Stimulated activated CD8-positive, alpha-beta memory T cell treated with anti-CD3 and anti-CD28 coated beads, Interleukin-12 subunit alpha, Interleukin-12 subunit beta, amount 100 ng/mL, for 24 hours (primary cell): ENCODE data around the gene CCDC78.

Source experiments
- DNase-seq: peaks from one replicate; pipeline ENCODE4 v3.0.0-alpha.2; 2020; ENCODE audit errors: extremely low read depth

The CCDC78 gene

DNA sequence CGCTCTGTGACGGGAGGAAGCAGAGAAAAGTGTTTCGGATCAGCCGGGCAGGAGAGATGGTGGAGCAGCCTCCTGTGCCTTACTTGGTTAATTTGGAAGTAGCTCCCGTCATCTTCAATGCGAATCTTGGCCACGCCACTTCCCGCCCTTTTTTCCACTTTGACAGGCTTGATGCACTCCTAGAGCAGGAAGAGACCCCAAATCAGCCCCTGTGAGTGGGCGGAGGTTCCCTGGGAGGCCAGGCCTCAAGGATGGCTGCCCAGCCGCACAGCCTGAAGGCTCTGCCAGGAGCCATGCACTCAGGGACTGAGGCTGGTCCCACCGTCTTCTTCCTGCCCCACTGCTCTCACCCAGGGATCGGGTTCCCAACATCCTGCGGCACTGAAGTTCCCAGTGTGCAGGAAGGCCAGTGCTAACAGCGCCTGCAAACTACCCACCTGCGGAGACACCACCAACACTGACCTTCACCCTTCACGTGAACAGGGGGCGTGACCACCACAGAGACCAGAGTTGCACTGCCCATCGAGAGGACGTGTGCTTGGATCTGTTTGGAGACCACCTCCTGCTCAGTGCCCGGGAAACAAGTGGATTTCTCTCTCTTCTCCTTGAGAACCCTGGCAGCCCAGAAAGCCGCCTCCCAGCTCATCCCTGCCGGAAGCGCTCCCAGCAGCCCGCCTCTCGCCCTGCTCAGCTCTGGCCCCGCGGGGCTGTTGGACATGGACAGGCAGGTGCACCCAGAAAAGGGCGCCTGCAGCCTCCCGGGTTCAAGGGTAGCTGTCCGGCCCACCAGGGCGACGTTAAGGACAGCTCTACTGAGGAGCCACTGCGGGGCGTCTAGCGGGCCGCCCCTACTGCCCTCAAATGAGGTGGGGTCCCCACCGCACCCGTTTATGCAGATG lies 13.6 kb upstream of the CCDC78 start:
- DNase-seq: no peak

DNA sequence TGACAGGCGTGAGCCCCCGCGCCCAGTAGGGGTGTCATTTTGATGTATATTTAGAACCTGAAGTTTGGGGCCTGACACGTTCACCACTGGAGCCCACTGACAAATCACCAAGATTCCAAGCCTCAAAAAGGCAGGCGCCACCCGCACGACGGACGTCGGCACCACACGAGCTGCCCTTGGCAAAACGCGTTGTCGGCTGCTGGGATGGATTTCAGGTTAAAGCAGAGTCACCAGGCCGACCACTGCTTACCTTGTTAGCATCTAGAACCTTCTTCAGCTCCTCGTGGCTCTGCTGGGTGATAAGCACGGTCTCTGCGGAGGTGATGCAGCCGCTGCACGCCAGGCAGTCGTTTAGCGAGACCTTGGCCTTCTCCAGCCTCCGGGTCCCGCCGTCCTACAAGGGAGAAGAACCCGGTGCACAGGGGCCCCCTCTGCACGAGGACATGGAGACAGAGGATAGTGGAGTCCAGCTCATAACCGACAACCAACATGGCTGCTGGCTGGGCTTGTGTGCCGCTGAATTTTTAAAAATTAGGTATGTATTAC lies 10.8 kb upstream of the CCDC78 start:
- no peak for DNase-seq

DNA sequence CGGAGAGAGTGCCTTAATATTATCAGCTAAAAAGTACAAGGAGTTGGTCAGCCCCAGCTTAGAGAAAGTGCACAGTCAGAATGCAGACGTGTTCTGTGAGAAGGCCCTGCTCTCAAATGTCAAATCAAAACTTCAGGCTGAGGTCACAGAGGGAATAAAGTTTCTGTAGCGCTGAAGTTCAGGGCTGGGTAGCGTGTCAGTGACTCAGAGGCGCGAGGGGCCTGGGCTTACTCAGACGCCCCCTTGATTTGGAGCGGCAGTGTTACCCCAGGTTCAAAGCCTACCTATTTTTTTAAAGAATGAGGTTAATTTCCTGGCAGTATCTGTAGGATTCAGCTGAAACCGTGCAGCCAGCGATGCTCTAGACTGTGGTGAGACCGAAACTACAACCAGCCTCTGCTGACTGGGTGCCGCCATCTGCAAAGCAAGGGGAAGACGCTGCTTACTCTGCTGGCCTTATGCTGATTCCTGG lies 9.8 kb upstream of the CCDC78 start:
- DNase-seq: no peak

DNA sequence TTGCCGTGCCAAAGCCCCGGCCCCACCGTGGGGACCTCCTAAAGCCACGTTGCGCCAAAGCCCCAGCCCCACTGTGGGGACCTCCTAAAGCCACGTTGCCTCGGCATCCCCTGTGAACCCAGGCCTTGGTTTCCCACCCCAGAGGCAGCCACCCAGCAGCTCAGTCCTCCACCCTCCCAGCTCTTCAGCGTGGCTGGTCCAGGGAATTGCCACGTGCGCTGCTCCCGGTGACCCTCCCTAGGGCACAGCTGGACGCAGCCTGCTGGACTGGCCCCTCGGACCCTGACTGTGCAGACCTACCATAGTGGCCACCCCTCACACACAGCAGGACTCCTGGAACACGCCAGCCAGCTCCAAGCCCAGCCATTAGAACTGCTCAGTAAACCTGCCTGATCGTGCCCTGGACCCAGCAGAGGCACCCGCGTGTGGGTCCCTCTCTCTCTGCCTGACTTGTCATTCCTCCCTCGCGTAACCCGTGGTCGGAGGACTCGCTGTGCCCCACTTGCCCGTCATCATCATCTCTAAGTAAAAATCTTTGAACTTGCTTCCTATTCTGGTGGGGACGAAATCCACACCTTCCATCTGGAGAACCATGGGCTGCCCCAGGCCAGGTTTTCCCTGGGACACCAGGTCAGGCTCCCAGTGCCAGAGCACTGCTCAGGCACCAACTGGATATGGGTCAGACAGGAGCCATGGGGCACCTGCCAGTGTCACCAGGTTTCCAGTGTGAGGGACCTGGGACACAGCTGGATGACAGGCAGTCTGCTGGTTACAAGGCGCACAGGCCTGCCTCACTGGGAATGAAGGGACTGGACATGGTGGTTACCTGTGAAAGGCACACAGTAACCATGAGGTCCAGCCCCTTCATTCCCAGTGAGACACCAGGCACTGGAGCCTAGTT lies 9.0 kb upstream of the CCDC78 start:
- no peak for DNase-seq

DNA sequence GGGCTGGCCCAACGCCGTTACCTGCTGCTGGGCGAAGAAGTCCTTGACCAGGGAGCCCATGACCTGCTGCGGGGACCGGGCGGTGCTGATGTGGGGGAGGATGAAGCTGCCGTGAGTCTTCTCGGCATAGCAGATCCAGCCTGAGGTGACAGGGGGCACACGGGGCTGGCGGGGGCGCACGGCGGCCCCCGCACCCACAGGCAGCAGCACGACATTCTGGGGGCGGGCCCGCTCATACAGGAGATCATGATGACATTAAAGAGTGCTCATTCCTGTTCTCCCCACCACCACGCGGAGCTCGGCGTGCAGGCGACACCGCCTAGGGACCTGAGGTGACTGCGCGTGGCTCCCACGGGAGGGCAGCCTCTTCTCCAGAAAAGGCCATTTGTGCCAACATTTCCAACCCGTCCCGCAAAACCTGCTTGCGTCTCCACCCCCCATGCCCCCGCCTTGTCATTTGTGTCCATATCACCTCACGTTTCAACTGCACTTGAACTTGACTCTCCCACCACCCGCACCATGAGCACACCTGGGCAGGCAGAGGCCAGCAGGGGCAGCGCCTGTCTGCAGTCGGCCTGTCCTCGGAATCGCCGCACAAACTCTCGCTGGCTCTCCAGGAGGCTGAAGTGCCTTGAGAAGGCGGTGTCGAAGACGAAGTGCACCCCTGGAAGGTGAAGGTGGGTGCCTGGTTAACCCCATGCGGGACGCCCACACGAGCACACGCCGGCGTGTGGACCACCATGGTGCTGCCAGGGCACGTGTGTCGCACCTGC lies 8.2 kb upstream of the CCDC78 start:
- DNase-seq: no peak

DNA sequence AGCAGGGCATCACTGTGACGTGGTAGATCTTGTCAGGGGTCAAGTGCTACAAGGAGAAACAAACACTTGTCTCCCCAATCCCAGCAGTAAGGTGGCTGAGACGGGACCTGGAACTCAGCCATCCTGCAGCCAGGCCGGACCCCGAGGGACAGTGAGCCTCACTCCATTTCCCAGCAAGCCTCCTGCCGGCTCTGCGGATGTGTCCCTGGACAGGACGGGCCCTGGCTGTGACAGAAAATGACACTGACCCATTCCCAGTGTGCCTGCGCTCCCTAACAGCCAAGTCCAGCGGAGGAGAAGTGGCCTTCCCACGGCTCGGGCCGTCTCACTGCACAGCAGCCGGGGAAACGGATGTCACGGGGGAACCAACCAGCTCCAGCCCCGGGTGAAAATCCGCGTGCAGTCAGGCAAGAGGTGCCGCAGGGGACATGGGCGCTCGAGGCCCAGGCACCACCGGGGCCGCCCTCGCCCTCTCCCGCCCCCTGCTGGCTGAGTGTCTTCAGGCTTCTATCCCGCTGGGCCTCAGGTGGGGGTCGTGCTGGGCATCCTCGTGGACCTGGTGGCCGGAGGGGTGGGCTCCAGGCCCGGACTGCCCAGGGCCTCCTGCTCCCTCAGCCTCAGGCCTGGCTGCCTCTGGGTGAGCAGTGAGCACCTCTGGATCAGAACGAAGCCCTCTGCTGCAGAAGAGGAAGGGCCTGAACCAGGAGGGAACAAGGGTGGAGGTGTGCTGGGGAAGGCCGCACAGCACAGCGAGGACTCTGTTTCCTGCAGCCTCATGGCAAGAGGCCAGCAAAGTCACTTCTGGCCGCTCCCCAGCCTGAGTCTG lies 7.4 kb upstream of the CCDC78 start:
- no peak for DNase-seq

DNA sequence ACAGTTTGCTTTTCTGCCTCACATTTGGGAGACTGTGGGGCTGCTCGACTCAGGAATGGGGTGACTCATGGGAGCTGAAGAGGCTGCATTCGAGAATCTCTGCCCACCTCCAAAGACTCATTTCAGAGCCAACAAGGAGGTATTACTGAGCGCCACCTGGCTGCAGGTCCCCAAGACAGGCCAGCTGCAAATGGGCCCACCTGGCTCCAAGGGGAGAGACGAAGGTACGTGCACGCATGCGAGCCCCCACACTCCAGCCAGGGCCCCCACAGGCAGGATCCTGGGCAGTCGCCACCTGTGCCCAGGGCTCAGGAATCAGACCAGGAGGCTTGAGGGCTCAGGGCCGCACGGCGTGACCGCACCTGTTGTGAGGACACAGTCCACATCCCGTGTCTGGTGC lies 6.7 kb upstream of the CCDC78 start:
- DNase-seq: no peak

DNA sequence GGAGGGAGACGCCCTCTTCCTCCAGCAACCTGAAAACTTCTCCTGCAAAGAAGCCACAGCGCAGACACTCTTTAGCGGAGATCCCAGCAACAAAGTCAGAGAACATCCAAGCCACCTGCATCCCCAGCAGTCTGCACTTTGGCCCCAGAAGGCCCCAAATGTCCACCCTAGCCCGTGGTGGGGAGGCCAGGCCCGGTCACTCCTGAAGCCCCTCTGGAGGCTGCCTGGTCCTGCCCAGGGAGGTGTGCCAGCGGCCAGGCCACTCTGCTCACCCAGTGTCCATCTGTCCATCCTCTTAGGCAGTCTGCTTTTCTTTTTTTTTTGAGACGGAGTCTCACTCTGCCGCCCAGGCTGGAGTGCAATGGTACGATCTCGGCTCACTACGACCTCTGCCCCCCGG lies 6.1 kb upstream of the CCDC78 start:
- no peak for DNase-seq

DNA sequence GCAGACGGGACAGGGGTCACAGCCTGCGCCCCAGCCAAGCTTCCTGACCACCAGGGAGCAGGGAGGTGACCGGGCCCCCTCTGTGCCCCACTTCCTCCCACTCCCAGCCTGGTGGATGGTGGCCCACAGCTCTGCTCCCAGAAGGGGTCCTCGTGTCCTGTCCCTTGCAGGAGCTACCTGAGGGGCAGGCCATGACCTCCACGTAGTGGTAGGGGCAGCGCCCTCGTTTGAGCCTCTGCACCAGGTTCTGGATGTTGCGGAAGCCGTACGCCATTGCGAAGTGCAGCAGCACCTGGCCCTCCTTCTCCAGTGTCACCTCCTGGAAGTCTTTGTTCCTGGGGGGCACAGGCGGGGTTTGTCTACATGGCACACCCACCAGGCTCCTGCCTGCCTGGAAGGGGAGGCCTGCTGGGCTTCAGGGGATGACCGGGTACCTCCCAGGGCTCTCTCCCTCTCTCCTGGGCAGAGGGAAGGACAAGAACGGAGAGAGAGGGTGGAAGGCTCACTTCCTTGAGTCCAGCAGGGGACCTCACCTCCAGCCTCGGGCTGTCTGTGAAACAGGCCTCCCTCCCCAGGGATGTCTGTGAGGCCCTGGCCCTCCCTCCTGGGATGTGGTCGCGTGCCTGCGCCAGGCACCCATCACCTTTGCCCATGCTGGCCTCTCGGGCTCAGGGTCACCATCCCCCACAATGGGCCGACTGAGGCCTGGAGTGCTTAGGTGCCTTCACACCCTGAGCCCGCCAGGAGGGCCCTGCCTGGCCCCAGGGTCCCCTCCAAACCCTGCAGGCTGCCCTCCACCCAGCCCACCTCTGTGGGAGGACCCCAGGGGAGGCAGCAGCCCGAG lies 4.6 kb upstream of the CCDC78 start:
- no peak for DNase-seq

DNA sequence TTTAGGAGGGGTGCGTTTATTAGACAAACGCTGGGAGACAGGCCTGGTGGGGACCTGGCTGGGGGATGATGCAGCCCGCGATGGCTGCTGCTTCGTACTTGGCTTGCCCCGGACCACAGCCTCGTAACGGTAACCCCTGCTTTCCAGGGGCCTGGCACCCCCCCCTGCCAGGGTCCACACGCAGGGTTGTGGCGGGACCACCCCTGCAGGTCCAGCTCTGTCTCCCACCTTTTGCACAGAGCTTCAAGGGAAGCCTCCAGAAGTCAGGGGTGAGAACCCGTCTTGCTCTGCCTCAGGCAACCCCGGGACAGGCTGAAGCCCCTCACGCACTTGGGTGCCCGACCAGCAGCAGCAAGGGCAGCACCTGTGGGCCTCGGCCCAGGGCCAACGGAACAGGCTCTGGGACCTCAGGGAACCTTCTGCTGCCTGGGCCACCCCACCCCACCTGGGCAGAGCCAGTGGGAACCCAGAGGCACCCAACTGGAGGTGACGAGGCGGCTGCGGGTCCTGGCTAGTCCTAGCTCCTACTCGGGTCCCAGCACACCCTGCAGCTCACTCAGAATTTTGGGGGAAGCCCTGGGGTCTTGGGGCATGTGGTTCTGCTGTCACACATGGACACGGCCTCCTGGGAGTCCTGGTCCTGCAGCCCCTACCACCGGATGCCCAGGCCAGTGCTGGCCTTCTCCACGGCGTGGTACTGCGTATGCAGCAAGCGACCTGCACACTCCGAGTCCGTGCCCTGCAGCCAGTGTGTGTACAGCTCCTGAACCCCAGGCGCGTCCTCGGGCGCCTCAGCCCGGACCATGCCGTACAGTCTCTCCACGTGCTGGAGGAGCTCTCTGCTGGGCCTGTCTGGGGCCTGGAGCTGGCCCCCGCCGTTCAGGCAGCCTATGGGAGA lies 3.8 kb upstream of the CCDC78 start:
- no peak for DNase-seq

DNA sequence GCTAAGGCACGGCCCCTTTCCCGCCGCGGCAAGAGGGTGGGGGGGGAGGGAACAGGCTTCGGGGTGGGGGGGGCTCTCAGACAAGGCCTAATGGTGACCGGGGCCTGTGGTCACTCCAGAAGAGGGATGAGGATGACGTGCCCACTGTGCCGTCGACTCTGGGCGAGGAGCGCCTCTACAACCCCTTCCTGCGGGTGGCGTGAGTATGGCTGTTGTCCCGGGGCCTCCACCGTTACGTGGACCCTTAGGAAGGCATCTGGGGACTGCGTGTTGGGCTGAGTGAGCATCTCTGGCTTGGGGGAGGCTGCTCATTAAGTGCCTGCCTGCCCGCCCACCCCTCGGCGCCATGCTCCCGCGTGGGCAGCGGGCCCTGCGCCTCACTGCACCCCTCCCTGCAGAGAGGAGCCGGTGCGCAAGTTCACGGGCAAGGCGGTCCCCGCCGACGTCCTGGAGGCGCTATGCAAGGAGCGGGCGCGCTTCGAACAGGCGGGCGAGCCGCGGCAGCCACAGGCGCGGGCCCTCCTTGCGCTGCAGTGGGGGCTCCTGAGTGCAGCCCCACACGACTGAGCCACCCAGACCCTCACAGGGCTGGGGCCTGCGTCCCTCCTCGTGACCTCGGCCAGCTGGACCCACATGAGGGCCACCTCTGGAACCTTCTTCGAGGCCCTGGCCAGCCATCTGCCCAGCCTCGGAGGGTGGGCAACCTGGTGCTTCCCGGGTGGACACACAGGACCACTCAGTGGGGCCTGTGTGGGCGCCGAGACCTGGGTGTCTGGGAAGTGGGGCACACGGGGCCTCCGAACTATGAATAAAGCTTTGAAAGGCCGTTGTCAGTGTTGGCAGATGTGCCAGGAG lies 2.9 kb upstream of the CCDC78 start:
- DNase-seq: no peak

DNA sequence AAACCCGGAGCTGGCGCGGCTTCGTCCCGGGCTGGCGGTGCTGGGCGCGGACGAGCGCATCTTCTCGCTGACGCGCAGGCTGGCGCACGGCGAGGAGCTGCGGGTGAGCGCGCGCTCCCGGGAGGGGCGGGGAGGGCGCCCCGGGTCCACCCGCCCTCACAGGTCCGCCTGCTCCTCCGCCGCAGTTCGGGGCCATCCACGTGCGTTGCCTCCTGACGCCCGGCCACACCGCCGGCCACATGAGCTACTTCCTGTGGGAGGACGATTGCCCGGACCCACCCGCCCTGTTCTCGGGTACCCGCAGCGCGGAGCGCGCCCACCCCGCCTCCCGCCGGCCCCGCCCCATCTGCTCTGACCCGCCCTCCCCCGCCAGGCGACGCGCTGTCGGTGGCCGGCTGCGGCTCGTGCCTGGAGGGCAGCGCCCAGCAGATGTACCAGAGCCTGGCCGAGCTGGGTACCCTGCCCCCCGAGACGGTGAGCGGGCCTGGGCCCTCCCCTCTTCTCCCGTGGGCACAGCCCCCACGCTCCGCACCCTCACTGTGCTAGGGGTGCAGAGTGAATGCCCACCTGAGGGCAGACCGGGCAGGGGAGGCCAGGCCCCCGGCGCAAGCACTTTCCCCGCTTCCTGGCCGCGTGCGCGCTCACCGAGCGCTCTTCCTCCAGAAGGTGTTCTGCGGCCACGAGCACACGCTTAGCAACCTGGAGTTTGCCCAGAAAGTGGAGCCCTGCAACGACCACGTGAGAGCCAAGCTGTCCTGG lies 2.1 kb upstream of the CCDC78 start:
- no peak for DNase-seq

DNA sequence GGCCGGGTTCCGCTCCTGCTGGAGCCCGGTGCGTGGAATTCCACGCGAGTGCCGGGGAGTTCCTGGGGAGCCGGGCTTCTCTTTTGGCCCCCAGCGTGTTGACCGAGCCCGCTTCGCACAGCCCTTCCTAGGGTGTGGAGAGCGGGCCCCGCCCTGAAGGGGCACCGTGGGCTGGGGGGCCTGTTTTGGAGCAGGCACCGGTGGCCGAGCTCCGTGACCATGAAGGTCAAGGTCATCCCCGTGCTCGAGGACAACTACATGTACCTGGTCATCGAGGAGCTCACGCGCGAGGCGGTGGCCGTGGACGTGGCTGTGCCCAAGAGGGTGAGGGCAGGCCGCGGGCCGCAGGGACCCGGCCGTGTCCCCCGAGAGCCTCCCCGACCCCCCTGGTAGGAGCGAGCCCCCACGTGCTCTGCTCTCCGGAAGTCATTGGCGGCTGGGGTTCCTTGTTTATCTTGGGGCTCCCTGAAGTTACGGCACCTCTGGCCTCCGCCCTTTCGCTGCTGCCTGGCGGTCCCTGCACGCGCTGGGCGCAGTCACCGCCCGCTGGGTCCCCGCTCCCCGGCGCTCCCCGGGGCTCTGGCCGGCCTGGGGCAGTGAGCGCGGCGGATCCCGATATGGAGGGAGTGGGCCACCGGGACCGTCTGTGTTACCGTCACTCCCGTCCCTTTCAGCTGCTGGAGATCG lies 1.2 kb upstream of the CCDC78 start:
- DNase-seq: no peak

DNA sequence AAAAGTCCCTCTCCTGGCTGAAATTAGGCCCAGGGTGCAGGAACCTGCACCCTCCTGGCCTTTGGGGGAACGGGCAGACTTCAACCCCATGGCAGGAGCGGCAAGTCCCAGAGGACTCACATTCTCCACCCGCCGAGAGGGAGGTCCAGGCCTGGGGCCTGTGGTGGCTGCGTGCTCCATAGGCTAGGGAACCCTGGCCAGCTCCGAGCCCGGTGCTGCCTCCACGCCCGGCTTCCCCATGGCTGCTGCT lies 130 bp downstream of the CCDC78 start:
- DNase-seq: no peak

DNA sequence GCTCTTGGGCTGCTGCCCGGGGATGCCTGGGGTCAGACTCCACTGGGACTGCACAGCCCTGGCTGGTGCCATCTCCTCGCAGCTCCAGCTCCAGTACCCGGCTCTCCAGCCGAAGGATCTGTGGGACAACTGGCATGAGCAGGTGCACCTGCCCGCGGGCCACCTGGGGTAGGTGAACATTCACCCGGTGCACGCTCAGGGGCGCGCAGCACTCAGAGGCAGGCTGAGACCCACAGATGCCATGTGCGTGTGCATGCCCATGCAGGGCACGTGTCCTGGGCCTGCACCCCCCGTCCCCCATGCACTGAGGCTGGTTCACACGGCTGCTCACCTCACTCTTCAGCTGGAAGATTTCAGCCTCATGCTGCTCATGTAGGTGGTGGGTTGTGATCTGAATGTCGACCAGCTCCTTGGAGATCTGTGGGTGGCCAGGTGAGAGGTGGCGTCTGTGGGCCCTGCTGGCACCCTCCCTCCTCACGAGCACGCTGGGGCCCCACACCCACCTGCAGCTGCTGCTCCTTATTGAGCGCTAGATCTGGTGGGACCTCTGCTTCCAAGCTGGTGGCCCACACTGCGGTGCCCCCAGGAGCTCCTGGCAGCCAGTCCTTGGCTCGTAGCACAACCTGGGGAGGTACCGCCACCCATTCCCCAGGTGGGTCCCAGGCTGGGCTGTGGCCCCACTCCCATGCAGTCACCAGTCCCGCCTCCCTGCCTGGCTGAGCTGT lies 618 bp downstream of the CCDC78 start:
- no peak for DNase-seq

DNA sequence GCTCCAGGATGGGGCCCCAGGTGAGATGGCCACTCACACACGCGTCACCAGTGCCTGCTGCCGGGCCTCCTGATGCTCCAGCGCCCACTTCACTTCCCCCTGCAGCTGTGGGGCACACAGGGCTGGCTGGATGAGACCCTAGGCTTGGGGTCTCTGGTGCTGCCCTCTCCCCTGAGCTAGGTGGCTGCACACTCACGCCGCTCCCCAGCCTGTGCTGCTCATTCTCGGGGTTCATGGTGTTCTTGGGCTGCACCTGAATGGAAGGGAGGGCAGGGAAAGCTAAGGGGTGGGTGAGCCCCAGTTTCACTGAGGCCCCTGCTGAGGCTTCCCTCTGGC lies 1.2 kb downstream of the CCDC78 start:
- no peak for DNase-seq
